ENCODE data around the gene MRPL9.

DNA sequence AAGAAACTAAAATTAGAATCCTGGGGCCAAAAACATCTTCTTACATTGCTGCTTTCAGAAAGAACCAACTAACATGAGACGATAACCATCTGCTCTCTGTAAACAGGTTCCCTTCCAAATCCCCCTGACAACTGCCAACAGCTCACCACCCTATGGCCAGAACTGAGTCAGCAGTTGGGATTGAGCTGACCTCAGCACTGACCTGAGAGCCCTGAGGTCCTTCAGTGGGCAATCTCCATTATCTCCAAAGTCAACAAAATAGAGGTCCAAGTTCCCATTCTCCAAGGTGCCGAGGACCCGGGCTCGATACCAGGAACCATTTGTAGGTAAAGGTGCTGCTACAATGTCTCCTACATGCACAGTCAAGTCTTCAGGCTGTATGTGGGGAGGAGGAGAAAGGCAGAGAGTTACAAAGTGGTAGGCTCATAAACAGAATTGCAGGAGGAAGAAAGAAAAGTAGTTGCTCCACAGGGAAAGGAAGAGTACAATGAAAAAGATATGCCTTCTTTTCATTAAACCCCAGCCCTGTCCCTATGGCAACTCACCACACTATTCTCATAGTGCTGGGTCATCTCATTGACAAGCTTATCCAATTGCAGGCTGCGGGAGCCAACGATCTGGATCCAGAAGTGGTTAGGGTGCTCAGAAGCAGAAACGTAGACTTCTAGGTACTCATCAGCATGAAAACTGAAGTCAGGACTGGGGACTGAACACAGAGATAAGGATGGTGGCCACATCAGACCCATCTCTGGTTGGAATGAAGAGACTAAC lies 12.8 kb upstream of the MRPL9 start:
- TF ChIP-seq YY1 (IDR thresholded peaks at IDR 0.05; ENCODE audit: insufficient read depth, insufficient read length) (no peak), SUZ12 (IDR thresholded peaks at IDR 0.05; ENCODE audit: extremely low read depth, insufficient read depth, insufficient read length) (no peak), ZNF274 (IDR thresholded peaks at IDR 0.05; ENCODE audit: low read depth, low read length) (no peak)

Data from NT2/D1 (cell line).